Prostate gland (tissue), 2 donors: ENCODE results near the gene HNRNPUL1. TPM values are rescaled to one million over a fixed set of nuclear protein-coding genes. Genes with fewer than 3 reads are reported as not detected.

Source experiments
- DNase-seq: peaks from one replicate; pipeline ENCODE4 v3.0.0-alpha.2; 2019; ENCODE audit warnings: low spot score
- H3K27ac ChIP-seq, 2 donors: fragments of 200-600 bp; sonication (generic); 2 replicates each; pipeline ENCODE4 v1.5.1; 2017 to 2019
- H3K27me3 ChIP-seq: fragments of 200-600 bp; sonication (generic); replicated peaks from 2 replicates; pipeline ENCODE4 v1.5.1; 2019; ENCODE audit not compliant: insufficient read depth
- H3K36me3 ChIP-seq, 2 donors: fragments of 200-600 bp; sonication (generic); 1 replicate in 1 of 2; 2 replicates in 1 of 2; pipeline versions ENCODE4 v1.5.1 to v1.8.1; 2017 to 2019
- H3K4me1 ChIP-seq: fragments of 200-600 bp; sonication (generic); replicated peaks from 2 replicates; pipeline ENCODE4 v1.5.1; 2019
- H3K4me3 ChIP-seq, 2 donors: fragments of 200-600 bp; sonication (generic); 2 replicates each; pipeline ENCODE4 v1.5.1; 2017 to 2019
- H3K9me3 ChIP-seq: fragments of 200-600 bp; sonication (generic); 2 replicates; pipeline ENCODE4 v1.5.1; 2017
- POLR2A ChIP-seq: fragments of 450-650 bp; IDR thresholded peaks from one replicate; pipeline ENCODE4 v1.6.1; 2016; ENCODE audit warnings: antibody characterized with exemption, mild to moderate bottlenecking
- POLR2AphosphoS5 ChIP-seq: sonication (generic); formaldehyde crosslinking; IDR thresholded peaks from one replicate; pipeline ENCODE4 v1.6.1; 2017; ENCODE audit warnings: antibody characterized with exemption
- WGBS: methylation state at CpG from one replicate; pipeline ENCODE4 v1.1.5; 2018; 5-methylcytosine and 5-hydroxymethylcytosine counted together
- intact Hi-C: fragments of 100-400 bp; cut with DNase I; formaldehyde crosslinking; loops from one replicate; pipeline ENCODE4 v1.14.2; 2022
- total RNA-seq, 2 donors: library from RNA; depleted of rRNA; stranded (reverse); fragments of >200 nt; gene quantifications; one replicate each; pipeline ENCODE4 v1.1.0, GENCODE V29; 2016
- TF ChIP-seq, protein P1 (sequence below), 4 experiments: fragments of 200-600 bp in 2 of 4; fragments of 450-650 bp in 2 of 4; sonication (generic) in 2 of 4; IDR thresholded peaks; 1 replicate in 3 of 4; 2 replicates in 1 of 4; pipeline ENCODE4 v1.5.1; 2016 to 2019; ENCODE audit warnings: antibody characterized with exemption in 4 of 4, mild to moderate bottlenecking in 2 of 4, moderate library complexity in 2 of 4

The HNRNPUL1 gene
- 100 to 1,000 TPM; 133 to 183 TPM for total RNA-seq

- H3K27ac ChIP-seq = peak within 1 kb of the TSS; percentile 99 to 100
- TF ChIP-seq POLR2A (peak; percentile 42), POLR2AphosphoS5 (peak; percentile 80)
- TF ChIP-seq, protein P1, sequence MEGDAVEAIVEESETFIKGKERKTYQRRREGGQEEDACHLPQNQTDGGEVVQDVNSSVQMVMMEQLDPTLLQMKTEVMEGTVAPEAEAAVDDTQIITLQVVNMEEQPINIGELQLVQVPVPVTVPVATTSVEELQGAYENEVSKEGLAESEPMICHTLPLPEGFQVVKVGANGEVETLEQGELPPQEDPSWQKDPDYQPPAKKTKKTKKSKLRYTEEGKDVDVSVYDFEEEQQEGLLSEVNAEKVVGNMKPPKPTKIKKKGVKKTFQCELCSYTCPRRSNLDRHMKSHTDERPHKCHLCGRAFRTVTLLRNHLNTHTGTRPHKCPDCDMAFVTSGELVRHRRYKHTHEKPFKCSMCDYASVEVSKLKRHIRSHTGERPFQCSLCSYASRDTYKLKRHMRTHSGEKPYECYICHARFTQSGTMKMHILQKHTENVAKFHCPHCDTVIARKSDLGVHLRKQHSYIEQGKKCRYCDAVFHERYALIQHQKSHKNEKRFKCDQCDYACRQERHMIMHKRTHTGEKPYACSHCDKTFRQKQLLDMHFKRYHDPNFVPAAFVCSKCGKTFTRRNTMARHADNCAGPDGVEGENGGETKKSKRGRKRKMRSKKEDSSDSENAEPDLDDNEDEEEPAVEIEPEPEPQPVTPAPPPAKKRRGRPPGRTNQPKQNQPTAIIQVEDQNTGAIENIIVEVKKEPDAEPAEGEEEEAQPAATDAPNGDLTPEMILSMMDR (IDR thresholded peaks at IDR 0.05) = peak in 2 of 4 experiments; percentile 2 to 48
- H3K27me3 ChIP-seq = no peaks in the 10 kb centered on the region
- peak within 1 kb of the TSS; percentile 95 to 97 for H3K4me3 ChIP-seq
- peaks cover 0 to 1% of the 10 kb centered on the region in 2 donors for H3K36me3 ChIP-seq
- peak; percentile 100 for DNase-seq
- intact Hi-C loops = loop anchor here (2.0 kb wide), 2 partner anchors 37 to 45 kb away; no protein-coding TSS in a partner anchor
- 0% methylated on average over 55 of the region's 55 CpGs for whole genome bisulfite sequencing
- no peaks in the 10 kb centered on the region for H3K9me3 ChIP-seq
- peaks cover 19% of the 10 kb centered on the region for H3K4me1 ChIP-seq
Measured at GRCh38 chr19:41263850-41264580, at the start of gene HNRNPUL1. Gene HNRNPUL1, plus strand, starts transcription at chr19:41264372. Its CDS starts 132 bp downstream, at chr19:41264504.

- Histone ChIP-seq H3K36me3 (no peaks in the 10 kb centered on the region), H3K4me1 (no peaks in the 10 kb centered on the region), H3K27ac (peak overlapping the region; percentile 88 to 91), H3K27me3 (no peaks in the 10 kb centered on the region), H3K4me3 (no peak overlapping the region), H3K9me3 (no peaks in the 10 kb centered on the region)
- 59% methylated on average over 7 of the region's 7 CpGs for WGBS
- no peak for DNase-seq
- TF ChIP-seq POLR2A (no peak), POLR2AphosphoS5 (no peak)
- TF ChIP-seq, protein P1 (IDR thresholded peaks at IDR 0.05) = no peak
- intact Hi-C loops = loop anchor here (5.0 kb wide), 1 partner anchor 90 kb away; no protein-coding TSS in a partner anchor
Measured at GRCh38 chr19:41217741-41218140, 46.4 kb upstream of the HNRNPUL1 start.

- no peak for TF ChIP-seq POLR2AphosphoS5
- TF ChIP-seq, protein P1 (IDR thresholded peaks at IDR 0.05) = no peak
- TF ChIP-seq POLR2A = no peak
- peak overlapping the region; percentile 44 to 52 for H3K4me3 ChIP-seq
- H3K4me1 ChIP-seq = no peaks in the 10 kb centered on the region
- DNase-seq = no peak
- no peaks in the 10 kb centered on the region for H3K9me3 ChIP-seq
- H3K36me3 ChIP-seq = no peaks in the 10 kb centered on the region
- H3K27me3 ChIP-seq = no peaks in the 10 kb centered on the region
- intact Hi-C loops = loop anchor here (5.0 kb wide), 1 partner anchor 89 kb away; no protein-coding TSS in a partner anchor
- 52% methylated on average over 7 of the region's 7 CpGs for WGBS
- H3K27ac ChIP-seq = peak overlapping the region; percentile 88 to 91
Measured at GRCh38 chr19:41218249-41218614, 45.9 kb upstream of the HNRNPUL1 start.

DNA sequence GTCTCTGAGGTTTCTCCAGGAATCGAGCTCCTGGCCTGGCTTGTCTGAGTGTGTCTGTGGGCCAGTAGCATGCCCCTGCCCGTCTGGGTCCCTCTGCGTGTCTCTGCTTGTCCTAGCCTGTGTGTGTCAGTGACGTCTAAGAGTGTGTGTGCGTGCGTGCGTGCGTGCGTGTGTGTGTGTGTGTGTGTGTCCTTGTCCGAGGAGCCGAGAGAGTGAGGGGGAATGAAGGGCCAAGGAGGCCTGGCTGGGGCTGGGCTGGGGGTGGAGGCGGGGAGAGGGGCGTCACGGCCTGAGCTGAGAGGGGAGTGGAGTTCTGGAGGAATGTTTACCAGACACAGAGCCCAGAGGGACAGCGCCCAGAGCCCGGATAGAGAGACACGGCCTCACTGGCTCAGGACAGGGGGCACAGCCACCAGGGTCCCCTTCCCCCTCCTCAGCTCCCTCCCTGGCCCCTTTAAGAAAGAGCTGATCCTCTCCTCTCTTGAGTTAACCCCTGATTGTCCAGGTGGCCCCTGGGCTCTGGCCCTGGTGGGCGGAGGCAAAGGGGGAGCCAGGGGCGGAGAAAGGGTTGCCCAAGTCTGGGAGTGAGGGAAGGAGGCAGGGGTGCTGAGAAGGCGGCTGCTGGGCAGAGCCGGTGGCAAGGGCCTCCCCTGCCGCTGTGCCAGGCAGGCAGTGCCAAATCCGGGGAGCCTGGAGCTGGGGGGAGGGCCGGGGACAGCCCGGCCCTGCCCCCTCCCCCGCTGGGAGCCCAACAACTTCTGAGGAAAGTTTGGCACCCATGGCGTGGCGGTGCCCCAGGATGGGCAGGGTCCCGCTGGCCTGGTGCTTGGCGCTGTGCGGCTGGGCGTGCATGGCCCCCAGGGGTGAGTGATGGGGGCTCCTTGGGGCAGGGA, 45.3 kb upstream of the HNRNPUL1 start, which contains the start of gene AXL:
Gene AXL, plus strand, starts transcription at position 609 of the 893 bp plus-strand sequence. Its CDS starts 170 bp downstream, at position 779.
- H3K9me3 ChIP-seq = no peaks in the 10 kb centered on the region
- H3K4me3 ChIP-seq = peak within 1 kb of the TSS; percentile 44 to 52
- no peaks in the 10 kb centered on the region for H3K36me3 ChIP-seq
- DNase-seq = peak; percentile 88
- no peaks in the 10 kb centered on the region for H3K4me1 ChIP-seq
- TF ChIP-seq POLR2AphosphoS5 = peak; percentile 55
- TF ChIP-seq, protein P1 (IDR thresholded peaks at IDR 0.05) = no peak
- TF ChIP-seq POLR2A = peak; percentile 68
- intact Hi-C loops = loop anchor here (5.0 kb wide), 1 partner anchor 88 kb away; no protein-coding TSS in a partner anchor
- 1% methylated on average over 28 of the region's 32 CpGs for WGBS
- H3K27me3 ChIP-seq = no peaks in the 10 kb centered on the region
- H3K27ac ChIP-seq = peak within 1 kb of the TSS; percentile 88 to 91
